H1 (cell line): ENCODE results near the gene FSIP1. TPM values are rescaled to one million over a fixed set of nuclear protein-coding genes. Genes with fewer than 3 reads are reported as not detected.

Source experiments
- CTCF ChIA-PET: fragments of 300-600 bp; sonication (Branson Sonifier 250); formaldehyde crosslinking; loops from one replicate; lab custom pipeline; 2021; ENCODE audit not compliant: partially characterized antibody; lab: Charles Lee
- POLR2A ChIA-PET: fragments of 300-600 bp; sonication (Branson Sonifier 250); formaldehyde crosslinking; loops from one replicate; lab custom pipeline; 2021; ENCODE audit warnings: inconsistent platforms; ENCODE audit not compliant: partially characterized antibody; lab: Charles Lee
- DNase-seq, 2 experiments: peaks; one replicate each; pipeline versions ENCODE4 v3.0.0 to v3.0.0-alpha.2; 2010 to 2022; ENCODE audit warnings: low spot score in 2 of 2, low read depth in 1 of 2, mixed read lengths in 1 of 2
- FAIRE-seq: peaks from 2 replicates; lab custom pipeline; 2011; peaks lifted over from hg19 to GRCh38; lab: Jason Lieb, UNC
- H2AFZ ChIP-seq: 2 replicates; pipeline ENCODE4 v1.8.1; 2012; ENCODE audit warnings: low read length, inconsistent platforms
- H2AK5ac ChIP-seq: 2 replicates; pipeline ENCODE4 v1.6.1; 2013; ENCODE audit warnings: low read depth, low read length
- H2BK120ac ChIP-seq: replicated peaks from 2 replicates; pipeline ENCODE3; 2013; ENCODE audit warnings: low read depth, low read length, inconsistent platforms
- H2BK12ac ChIP-seq: 2 replicates; pipeline ENCODE4 v1.6.1; 2013; ENCODE audit warnings: low read depth, low read length
- H2BK15ac ChIP-seq: 2 replicates; pipeline ENCODE4 v1.6.1; 2013; ENCODE audit warnings: low read length
- H2BK20ac ChIP-seq: 2 replicates; pipeline ENCODE4 v1.6.1; 2013; ENCODE audit warnings: low read length
- H2BK5ac ChIP-seq: 2 replicates; pipeline ENCODE4 v1.6.1; 2013; ENCODE audit warnings: low read depth, low read length
- H3K14ac ChIP-seq: 2 replicates; pipeline ENCODE4 v1.6.1; 2013; ENCODE audit warnings: inconsistent platforms; ENCODE audit not compliant: insufficient read length
- H3K18ac ChIP-seq: 2 replicates; pipeline ENCODE4 v1.6.1; 2013; ENCODE audit warnings: low read length; ENCODE audit errors: extremely low read depth
- H3K23ac ChIP-seq: 2 replicates; pipeline ENCODE4 v1.6.1; 2013; ENCODE audit warnings: inconsistent platforms; ENCODE audit not compliant: insufficient read length
- H3K23me2 ChIP-seq: 2 replicates; pipeline ENCODE4 v1.6.1; 2013; ENCODE audit warnings: low read depth, low read length
- H3K27ac ChIP-seq: 2 replicates; pipeline ENCODE4 v1.6.1; 2011; ENCODE audit warnings: low read depth, low read length, inconsistent platforms
- H3K27me3 ChIP-seq, 4 experiments: replicated peaks in 1 of 4; 1 replicate in 1 of 4; 2 replicates in 3 of 4; pipeline versions ENCODE4 v1.6.1 to v1.8.1; 2011 to 2013; ENCODE audit warnings: low read length in 3 of 4, mild to moderate bottlenecking in 3 of 4, inconsistent platforms in 2 of 4, mixed read lengths in 2 of 4, moderate library complexity in 1 of 4; ENCODE audit not compliant: control insufficient read depth in 3 of 4, insufficient read depth in 3 of 4; ENCODE audit errors: extremely low read depth in 1 of 4
- H3K36me3 ChIP-seq, 4 experiments: 2 replicates each; pipeline versions ENCODE4 v1.6.1 to v1.8.1; 2011 to 2013; ENCODE audit warnings: mild to moderate bottlenecking in 4 of 4, low read length in 3 of 4, moderate library complexity in 2 of 4, control low read depth in 1 of 4, inconsistent platforms in 1 of 4; ENCODE audit not compliant: insufficient read depth in 4 of 4, control insufficient read depth in 2 of 4
- H3K4ac ChIP-seq: replicated peaks from 2 replicates; pipeline ENCODE3; 2013; ENCODE audit warnings: low read length, low read depth, mixed read lengths, inconsistent platforms; ENCODE audit not compliant: insufficient read length
- H3K4me1 ChIP-seq, 4 experiments: replicated peaks in 1 of 4; 1 replicate in 1 of 4; 2 replicates in 3 of 4; pipeline versions ENCODE4 v1.6.1 to v1.8.1; 2011 to 2013; ENCODE audit warnings: low read length in 3 of 4, inconsistent platforms in 2 of 4, mixed read lengths in 1 of 4; ENCODE audit not compliant: insufficient read depth in 4 of 4, control insufficient read depth in 3 of 4
- H3K4me2 ChIP-seq, 2 experiments: 2 replicates each; pipeline versions ENCODE4 v1.6.1 to v1.8.1; 2011 to 2013; ENCODE audit warnings: low read depth in 2 of 2, low read length in 2 of 2, control low read depth in 1 of 2, inconsistent platforms in 1 of 2, mild to moderate bottlenecking in 1 of 2; ENCODE audit not compliant: insufficient read depth in 1 of 2
- H3K4me3 ChIP-seq, 4 experiments: fragments of 200-600, 300-600 bp in 1 of 4; sonication (generic), shearing (Covaris generic), sonication (Bioruptor Twin) in 1 of 4; 2 replicates each; pipeline versions ENCODE4 v1.5.1 to v1.8.1; 2011 to 2016; ENCODE audit warnings: low read length in 4 of 4, low read depth in 3 of 4, control low read depth in 2 of 4, inconsistent platforms in 2 of 4, mild to moderate bottlenecking in 2 of 4, mixed read lengths in 1 of 4, moderate library complexity in 1 of 4; ENCODE audit not compliant: insufficient read depth in 2 of 4; ENCODE audit errors: extremely low read depth in 1 of 4
- H3K56ac ChIP-seq: replicated peaks from 2 replicates; pipeline ENCODE3; 2013; ENCODE audit warnings: low read depth, mild to moderate bottlenecking, mixed read lengths, low read length, inconsistent platforms; ENCODE audit not compliant: insufficient read length
- H3K79me1 ChIP-seq: 2 replicates; pipeline ENCODE4 v1.6.1; 2013; ENCODE audit warnings: low read depth, low read length, control low read depth
- H3K79me2 ChIP-seq, 2 experiments: 2 replicates each; pipeline versions ENCODE4 v1.6.1 to v1.8.1; 2012 to 2013; ENCODE audit warnings: low read length in 2 of 2, mild to moderate bottlenecking in 2 of 2, inconsistent platforms in 1 of 2; ENCODE audit not compliant: insufficient read depth in 2 of 2, control insufficient read depth in 1 of 2
- H3K9ac ChIP-seq, 4 experiments: replicated peaks in 1 of 4; 1 replicate in 1 of 4; 2 replicates in 3 of 4; pipeline versions ENCODE4 v1.6.1 to v1.8.1; 2011 to 2013; ENCODE audit warnings: low read depth in 3 of 4, low read length in 3 of 4, control low read depth in 2 of 4, mild to moderate bottlenecking in 2 of 4, moderate library complexity in 2 of 4, inconsistent platforms in 1 of 4; ENCODE audit errors: extremely low read depth in 1 of 4
- H3K9me3 ChIP-seq, 2 experiments: 2 replicates each; pipeline versions ENCODE4 v1.6.1 to v1.8.1; 2012 to 2013; ENCODE audit warnings: mild to moderate bottlenecking in 2 of 2, moderate library complexity in 2 of 2, control low read depth in 1 of 2, inconsistent platforms in 1 of 2, low read depth in 1 of 2, low read length in 1 of 2, mixed read lengths in 1 of 2; ENCODE audit not compliant: insufficient read depth in 2 of 2
- H4K20me1 ChIP-seq, 2 experiments: replicated peaks in 1 of 2; 2 replicates each; pipeline versions ENCODE3 to v1.8.1; 2011 to 2013; ENCODE audit warnings: inconsistent platforms in 2 of 2, low read length in 2 of 2, mild to moderate bottlenecking in 1 of 2; ENCODE audit not compliant: insufficient read depth in 2 of 2, control insufficient read depth in 1 of 2
- H4K5ac ChIP-seq: 2 replicates; pipeline ENCODE4 v1.6.1; 2013; ENCODE audit warnings: low read length, low read depth, mixed read lengths, inconsistent platforms; ENCODE audit not compliant: insufficient read length
- H4K8ac ChIP-seq: 2 replicates; pipeline ENCODE4 v1.8.0; 2013; ENCODE audit warnings: mild to moderate bottlenecking, moderate library complexity, low read length, inconsistent platforms; ENCODE audit not compliant: insufficient read depth; ENCODE audit errors: extremely low read depth
- H4K91ac ChIP-seq: replicated peaks from 2 replicates; pipeline ENCODE3; 2013; ENCODE audit warnings: low read length, mixed read lengths, inconsistent platforms; ENCODE audit not compliant: insufficient read length
- CBX5 ChIP-seq: fragments of 300-800, 300-1000 bp; sonication (generic); IDR thresholded peaks from 2 replicates; pipeline ENCODE4 v1.7.1; 2016; ENCODE audit warnings: antibody characterized with exemption, low read length, low read depth
- POLR2AphosphoS5 ChIP-seq: IDR thresholded peaks from 2 replicates; pipeline ENCODE4 v1.6.1; 2011; ENCODE audit warnings: low read depth, low read length
- SIN3A ChIP-seq, 2 experiments: IDR thresholded peaks in 1 of 2; conservative IDR thresholded peaks in 1 of 2; 2 replicates each; pipeline ENCODE4 v1.6.1; 2011 to 2012; ENCODE audit warnings: low read length in 2 of 2, improper control_type of control experiment in 1 of 2, low read depth in 1 of 2, mild to moderate bottlenecking in 1 of 2
- TCF12 ChIP-seq: IDR thresholded peaks from 2 replicates; pipeline ENCODE4 v1.6.1; 2011; ENCODE audit warnings: low read depth, mild to moderate bottlenecking, low read length
- WGBS, 2 experiments: shearing (Covaris generic) in 1 of 2; methylation state at CpG; one replicate each; pipeline versions ENCODE4 v1.1.6 to v1.1.7; 2013 to 2015; ENCODE audit warnings: low lambda C conversion rate in 2 of 2, mixed read lengths in 2 of 2, inconsistent platforms in 1 of 2, low coverage in 1 of 2, missing lambda C conversion rate in 1 of 2; ENCODE audit not compliant: insufficient replicate concordance in 2 of 2, insufficient coverage in 1 of 2, insufficient read length in 1 of 2; ENCODE audit errors: extremely low coverage in 1 of 2, missing lambda C conversion rate in 1 of 2; 5-methylcytosine and 5-hydroxymethylcytosine counted together
- polyA plus RNA-seq, 7 experiments: library from polyadenylated mRNA; depleted of rRNA in 3 of 7; stranded (reverse) in 5 of 7; unstranded in 2 of 7; fragments of >200 nt in 5 of 7; fragments of 200-250 nt in 2 of 7; gene quantifications; 1 replicate in 5 of 7; 2 replicates in 1 of 7; 4 replicates in 1 of 7; pipeline versions ENCODE4 v1.2.1 to v1.2.3, GENCODE V29; 2011 to 2013; ENCODE audit warnings: missing spikeins in 2 of 7, mixed read lengths in 2 of 7
- total RNA-seq: library from RNA; stranded (reverse); fragmentation: NEBNext Ultra II Directional; extraction: Animal tissue kit (Norgen Biotek cat#: 25700); gene quantifications from 2 replicates; pipeline ENCODE4 v1.2.1, GENCODE V29; 2021

FSIP1 gene
- total and polyA plus RNA-seq, 2 of the 8 experiments (the other 6 are each of a cell fraction or from before 2014, with no cell fraction given) = 0.18 to 1.3 TPM

DNA sequence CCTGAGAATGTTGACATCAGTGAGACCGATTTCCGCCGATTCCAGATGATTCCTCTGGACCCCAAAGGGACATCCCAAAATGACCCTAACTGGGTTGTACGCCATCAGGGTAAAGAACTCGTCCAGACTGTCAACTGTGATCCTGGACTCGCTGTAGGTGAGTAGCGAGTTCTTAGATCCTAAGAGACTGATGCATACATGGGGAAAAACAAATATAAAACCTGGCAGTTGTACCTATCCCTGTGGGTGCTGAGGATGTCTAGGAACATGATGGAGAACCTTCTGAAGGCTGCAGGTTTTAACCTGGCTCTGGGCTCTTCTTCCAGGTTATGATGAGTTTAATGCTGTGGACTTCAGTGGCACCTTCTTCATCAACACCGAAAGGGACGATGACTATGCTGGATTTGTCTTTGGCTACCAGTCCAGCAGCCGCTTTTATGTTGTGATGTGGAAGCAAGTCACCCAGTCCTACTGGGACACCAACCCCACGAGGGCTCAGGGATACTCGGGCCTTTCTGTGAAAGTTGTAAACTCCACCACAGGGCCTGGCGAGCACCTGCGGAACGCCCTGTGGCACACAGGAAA, 189.5 kb downstream of the FSIP1 start:
- H2BK20ac ChIP-seq = no peak overlapping the region
- FAIRE-seq = no peak
- H2BK5ac ChIP-seq = no peak overlapping the region
- no peaks in the 10 kb centered on the region for H3K79me2 ChIP-seq
- no peaks in the 10 kb centered on the region; a peak in 1 of 7 replicates for H3K4me1 ChIP-seq
- H3K18ac ChIP-seq = no peak overlapping the region
- no peak overlapping the region for H2AFZ ChIP-seq
- H3K23ac ChIP-seq = no peak overlapping the region
- no peak overlapping the region for H3K56ac ChIP-seq
- H3K79me1 ChIP-seq = no peaks in the 10 kb centered on the region
- CTCF ChIA-PET = interaction anchor here (1.0 to 2.4 kb wide), 3 partner anchors 7 to 165 kb away, joined by 3 to 6 read pairs (median 3); no protein-coding TSS in a partner anchor
- no peak overlapping the region for H3K4me3 ChIP-seq
- H2BK15ac ChIP-seq = no peak overlapping the region
- no peak overlapping the region for H3K14ac ChIP-seq
- no peak overlapping the region for H2BK120ac ChIP-seq
- H2BK12ac ChIP-seq = no peak overlapping the region
- no peak for DNase-seq
- WGBS, 2 experiments = 94% methylated on average over 15 of the region's 15 CpGs; no CpG with 5 or more reads in 1 of the 2 experiments
- peaks cover 0 to 2% of the 10 kb centered on the region in 2 experiments for H4K20me1 ChIP-seq
- no peak for TF ChIP-seq SIN3A (conservative IDR thresholded peaks at IDR 0.05 in 1 of 2, IDR thresholded peaks at IDR 0.05 in 1 of 2; ENCODE audit: low read depth in 1 of 2, low read length in 2 of 2)
- TF ChIP-seq CBX5 = no peak
- no peak for TF ChIP-seq TCF12
- peak; percentile 66; the same call in 1 of the 2 replicates for TF ChIP-seq POLR2AphosphoS5
- H3K23me2 ChIP-seq = no peaks in the 10 kb centered on the region
- H4K5ac ChIP-seq = no peak overlapping the region
- no peak overlapping the region for H3K4ac ChIP-seq
- no peak overlapping the region for H3K4me2 ChIP-seq
- no peak overlapping the region for H4K8ac ChIP-seq
- H3K36me3 ChIP-seq = peaks cover 46 to 88% (median 71%) of the 10 kb centered on the region in 4 experiments
- H3K9ac ChIP-seq = no peak overlapping the region
- H3K27me3 ChIP-seq = no peaks in the 10 kb centered on the region
- POLR2A ChIA-PET = interaction anchor here (3.6 to 16.2 kb wide), 2 partner anchors 7 to 12 kb away, joined by 22 to 117 read pairs; partner anchors contain the start of gene THBS1
- no peak overlapping the region for H3K27ac ChIP-seq
- H2AK5ac ChIP-seq = no peak overlapping the region
- H4K91ac ChIP-seq = no peak overlapping the region
- H3K9me3 ChIP-seq = no peaks in the 10 kb centered on the region
